ENCODE results near the gene RAB13. TPM values are rescaled to one million over a fixed set of nuclear protein-coding genes. Genes with fewer than 3 reads are reported as not detected.
"Not testable (repeated sequence)": the region's sequence is repeated elsewhere in the genome, so short reads cannot be mapped to it uniquely, and the experiment has no call there.

Gene RAB13
- polyA plus RNA-seq, 3 donors, result 1.8 to 5.1 (median 3.9) TPM

- TF ChIP-seq CTCF (IDR thresholded peaks at IDR 0.05), result no peak
- no peaks in the 10 kb centered on the region for H3K36me3 ChIP-seq (replicated peaks in 1 of 2; ENCODE audit: control insufficient read depth in 1 of 2, insufficient read depth in 2 of 2, low read length in 2 of 2)
- Mint-ChIP-seq H3K4me3 (no peak overlapping the region), H3K4me1 (no peaks in the 10 kb centered on the region), H3K27ac (no peak overlapping the region), H3K9me3 (peaks cover 0 to 3% (median 0%) of the 10 kb centered on the region in 7 donors), H3K36me3 (no peaks in the 10 kb centered on the region), H3K27me3 (ENCODE audit: low read depth in 3 of 3) (peaks cover 0 to 4% (median 4%) of the 10 kb centered on the region in 3 donors)
- no peaks in the 10 kb centered on the region for H3K4me1 ChIP-seq (ENCODE audit: control insufficient read depth in 1 of 2, insufficient read depth in 2 of 2, low read length in 2 of 2)
- WGBS (ENCODE audit: insufficient coverage), result 92% methylated on average over 2 of the region's 3 CpGs
- H3K4me3 ChIP-seq (replicated peaks in 1 of 3; ENCODE audit: low read depth in 2 of 3, low read length in 3 of 3), result no peak overlapping the region
- intact Hi-C loops (cut with micrococcal nuclease), result no loop called here
- no peak overlapping the region for H3K4me2 ChIP-seq (replicated peaks; ENCODE audit: extremely low read depth, low read length, poor library complexity, severe bottlenecking)
- no peak overlapping the region for H3K9ac ChIP-seq (ENCODE audit: insufficient read depth, low read length, poor library complexity, severe bottlenecking)
- H3K79me2 ChIP-seq (ENCODE audit: insufficient read depth, low read length), result no peaks in the 10 kb centered on the region
- H3K9me3 ChIP-seq (replicated peaks in 1 of 2; ENCODE audit: control insufficient read depth in 1 of 2, insufficient read depth in 1 of 2, low read length in 2 of 2), result no peaks in the 10 kb centered on the region
- no peak for DNase-seq
- H4K20me1 ChIP-seq (ENCODE audit: insufficient read depth, low read length), result no peaks in the 10 kb centered on the region
- no peak overlapping the region for H2AFZ ChIP-seq (ENCODE audit: insufficient read depth, low read depth, low read length, poor library complexity, severe bottlenecking)
- no peaks in the 10 kb centered on the region for H3K27me3 ChIP-seq (ENCODE audit: control insufficient read depth in 2 of 2, insufficient read depth in 2 of 2, low read length in 2 of 2)
- no peak overlapping the region for H3K27ac ChIP-seq (ENCODE audit: low read depth in 1 of 2, low read length in 2 of 2)
Measured at GRCh38 chr1:154014154-154014907, 28.2 kb upstream of the RAB13 start.

GRCh38 chr1:154012543-154012942 lies 26.4 kb upstream of the RAB13 start:
- H3K4me1 Mint-ChIP-seq; H3K27ac ChIP-seq (ENCODE audit: low read depth in 1 of 2, low read length in 2 of 2); DNase-seq; H3K27me3 Mint-ChIP-seq (ENCODE audit: low read depth in 3 of 3); H4K20me1 ChIP-seq (ENCODE audit: insufficient read depth, low read length); H3K36me3 Mint-ChIP-seq; H3K27me3 ChIP-seq (ENCODE audit: control insufficient read depth in 2 of 2, insufficient read depth in 2 of 2, low read length in 2 of 2); H3K9me3 Mint-ChIP-seq; H3K36me3 ChIP-seq (replicated peaks in 1 of 2; ENCODE audit: control insufficient read depth in 1 of 2, insufficient read depth in 2 of 2, low read length in 2 of 2); H3K9ac ChIP-seq (ENCODE audit: insufficient read depth, low read length, poor library complexity, severe bottlenecking); H3K27ac Mint-ChIP-seq; H3K4me1 ChIP-seq (ENCODE audit: control insufficient read depth in 1 of 2, insufficient read depth in 2 of 2, low read length in 2 of 2); H3K9me3 ChIP-seq (replicated peaks in 1 of 2; ENCODE audit: control insufficient read depth in 1 of 2, insufficient read depth in 1 of 2, low read length in 2 of 2); H3K4me3 Mint-ChIP-seq; H3K4me3 ChIP-seq (replicated peaks in 1 of 3; ENCODE audit: low read depth in 2 of 3, low read length in 3 of 3); H3K4me2 ChIP-seq (replicated peaks; ENCODE audit: extremely low read depth, low read length, poor library complexity, severe bottlenecking); intact Hi-C loops (cut with micrococcal nuclease); H2AFZ ChIP-seq (ENCODE audit: insufficient read depth, low read depth, low read length, poor library complexity, severe bottlenecking); H3K79me2 ChIP-seq (ENCODE audit: insufficient read depth, low read length): not testable (repeated sequence)
- WGBS (ENCODE audit: insufficient coverage), result 92% methylated on average over 10 of the region's 14 CpGs
